ENCODE data around the gene RECK. TPM values are rescaled to one million over a fixed set of nuclear protein-coding genes. Genes with fewer than 3 reads are reported as not detected.
A peak's percentile ranks its signal among the peaks of the same experiment; 100 is the strongest.

The RECK gene
- total RNA-seq, 1 donor from 2014 or later = 11.7 TPM

DNA sequence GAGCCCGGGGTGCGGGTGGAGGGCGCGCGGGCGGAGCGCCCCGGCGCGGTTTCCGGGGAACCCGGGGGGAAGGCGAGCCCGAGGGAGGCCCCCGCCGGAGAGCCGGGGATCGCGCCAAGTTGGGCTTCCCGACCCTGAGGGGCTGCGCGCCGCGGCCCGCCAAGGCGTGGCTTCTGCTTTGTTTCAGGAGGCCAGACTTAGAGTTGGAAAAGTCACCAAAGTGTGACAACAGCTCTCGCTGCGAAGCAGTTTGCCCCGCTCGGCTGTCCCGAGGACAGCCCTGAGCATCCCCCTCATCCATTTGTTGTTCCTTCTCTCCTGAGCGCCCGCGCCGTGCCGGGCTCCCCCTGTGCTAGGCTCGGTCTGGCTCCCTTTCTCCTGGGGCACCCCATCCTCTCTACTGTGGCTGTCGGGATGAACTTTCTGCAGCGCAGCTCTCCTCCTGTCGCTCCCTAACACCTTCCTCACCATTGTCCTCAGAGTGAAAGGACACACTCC, 100.2 kb downstream of the RECK start:
- H3K27me3 Mint-ChIP-seq = peaks cover 56% of the 10 kb centered on the region
- H3K27ac Mint-ChIP-seq = peak overlapping the region; percentile 82
- peaks cover 22% of the 10 kb centered on the region for H3K4me1 Mint-ChIP-seq (ENCODE audit: unreplicated experiment)
- H3K36me3 Mint-ChIP-seq = no peaks in the 10 kb centered on the region
- H3K4me3 Mint-ChIP-seq = peak overlapping the region; percentile 94
- TF ChIP-seq, protein P1, sequence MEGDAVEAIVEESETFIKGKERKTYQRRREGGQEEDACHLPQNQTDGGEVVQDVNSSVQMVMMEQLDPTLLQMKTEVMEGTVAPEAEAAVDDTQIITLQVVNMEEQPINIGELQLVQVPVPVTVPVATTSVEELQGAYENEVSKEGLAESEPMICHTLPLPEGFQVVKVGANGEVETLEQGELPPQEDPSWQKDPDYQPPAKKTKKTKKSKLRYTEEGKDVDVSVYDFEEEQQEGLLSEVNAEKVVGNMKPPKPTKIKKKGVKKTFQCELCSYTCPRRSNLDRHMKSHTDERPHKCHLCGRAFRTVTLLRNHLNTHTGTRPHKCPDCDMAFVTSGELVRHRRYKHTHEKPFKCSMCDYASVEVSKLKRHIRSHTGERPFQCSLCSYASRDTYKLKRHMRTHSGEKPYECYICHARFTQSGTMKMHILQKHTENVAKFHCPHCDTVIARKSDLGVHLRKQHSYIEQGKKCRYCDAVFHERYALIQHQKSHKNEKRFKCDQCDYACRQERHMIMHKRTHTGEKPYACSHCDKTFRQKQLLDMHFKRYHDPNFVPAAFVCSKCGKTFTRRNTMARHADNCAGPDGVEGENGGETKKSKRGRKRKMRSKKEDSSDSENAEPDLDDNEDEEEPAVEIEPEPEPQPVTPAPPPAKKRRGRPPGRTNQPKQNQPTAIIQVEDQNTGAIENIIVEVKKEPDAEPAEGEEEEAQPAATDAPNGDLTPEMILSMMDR (conservative IDR thresholded peaks at IDR 0.05) = no peak
- no peak for DNase-seq (ENCODE audit: extremely low spot score, unreplicated experiment)
- no peaks in the 10 kb centered on the region for H3K9me3 Mint-ChIP-seq

DNA sequence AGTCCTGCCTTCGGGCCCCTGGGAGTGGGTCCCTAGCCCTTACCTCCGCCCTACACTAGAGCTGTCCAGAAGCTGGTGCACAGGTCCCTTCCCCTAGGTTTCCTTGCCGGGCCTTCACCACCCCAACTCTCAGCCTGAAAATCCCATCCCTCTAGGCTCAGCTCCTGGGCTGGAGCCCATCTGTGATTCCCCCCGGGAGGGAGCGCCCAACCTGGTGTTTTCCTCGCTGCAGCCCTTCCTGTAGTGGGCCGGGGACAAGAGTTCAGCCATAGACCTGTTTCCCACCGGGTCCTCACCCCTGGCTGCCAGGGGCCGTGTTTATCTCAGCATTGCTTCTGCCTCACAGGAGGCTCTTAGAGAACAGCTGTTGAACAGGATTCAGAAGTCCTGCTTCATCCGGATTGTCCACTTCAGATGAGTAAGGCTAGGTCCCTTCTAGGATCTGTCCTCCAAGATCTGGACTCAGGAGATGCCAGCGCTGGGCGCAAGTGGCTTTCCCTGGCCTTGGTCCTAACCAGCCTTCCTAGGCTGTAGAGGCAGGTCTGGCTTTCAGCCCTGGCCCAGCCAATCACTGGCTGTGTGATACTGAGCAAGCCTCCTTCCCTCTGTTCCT, 100.8 kb downstream of the RECK start:
- peaks cover 26% of the 10 kb centered on the region for H3K4me1 Mint-ChIP-seq (ENCODE audit: unreplicated experiment)
- no peaks in the 10 kb centered on the region for H3K9me3 Mint-ChIP-seq
- TF ChIP-seq, protein P1 (conservative IDR thresholded peaks at IDR 0.05) = no peak
- no peak for DNase-seq (ENCODE audit: extremely low spot score, unreplicated experiment)
- peaks cover 53% of the 10 kb centered on the region for H3K27me3 Mint-ChIP-seq
- H3K27ac Mint-ChIP-seq = peak overlapping the region; percentile 82
- no peaks in the 10 kb centered on the region for H3K36me3 Mint-ChIP-seq
- H3K4me3 Mint-ChIP-seq = peak overlapping the region; percentile 94

DNA sequence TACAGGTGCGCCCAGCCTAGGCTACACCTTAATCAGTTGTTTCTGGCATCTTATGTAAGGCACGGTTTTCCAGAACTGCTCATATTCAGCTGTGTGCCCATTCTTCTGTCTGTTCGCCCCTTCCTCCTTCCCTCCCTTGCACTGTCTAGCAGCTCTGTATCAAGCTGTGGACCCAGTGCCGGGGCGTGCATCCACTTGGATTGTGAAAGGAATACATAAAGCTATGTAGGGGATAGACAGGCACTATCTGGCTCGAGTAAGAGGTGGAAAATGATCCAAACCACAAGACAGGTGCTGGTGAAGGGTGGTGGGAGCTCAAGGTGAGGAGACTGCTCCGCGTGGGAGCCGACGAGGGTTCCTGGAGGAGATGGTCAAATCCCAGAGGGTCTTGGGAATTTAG, 101.8 kb downstream of the RECK start:
- Mint-ChIP-seq H3K4me3 (peak overlapping the region; percentile 33), H3K4me1 (ENCODE audit: unreplicated experiment) (peaks cover 26% of the 10 kb centered on the region), H3K27me3 (peaks cover 50% of the 10 kb centered on the region), H3K27ac (no peak overlapping the region), H3K36me3 (no peaks in the 10 kb centered on the region), H3K9me3 (no peaks in the 10 kb centered on the region)
- DNase-seq (ENCODE audit: extremely low spot score, unreplicated experiment) = no peak
- TF ChIP-seq, protein P1 (conservative IDR thresholded peaks at IDR 0.05) = no peak

DNA sequence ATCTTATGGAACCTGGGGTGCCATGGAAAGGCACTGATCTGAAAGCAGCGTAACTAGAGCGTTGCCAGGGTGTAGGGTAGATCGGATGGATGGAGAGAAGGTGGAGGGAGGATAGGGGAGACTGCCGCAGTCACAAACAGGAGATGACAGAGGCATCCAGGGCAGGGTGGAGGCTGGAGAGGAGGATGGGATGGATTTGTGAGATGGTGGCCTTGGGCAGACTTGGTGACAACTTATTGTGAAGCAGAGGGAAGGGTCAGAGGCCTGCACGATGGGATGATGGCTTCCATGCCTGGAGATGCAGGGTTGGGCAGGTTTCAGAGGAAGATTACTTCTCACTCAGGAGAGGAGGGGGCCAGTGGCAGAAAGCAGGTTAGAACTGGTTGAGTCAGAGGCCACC, 102.2 kb downstream of the RECK start:
- H3K27me3 Mint-ChIP-seq = peaks cover 46% of the 10 kb centered on the region
- H3K4me3 Mint-ChIP-seq = no peak overlapping the region
- no peaks in the 10 kb centered on the region for H3K36me3 Mint-ChIP-seq
- no peak overlapping the region for H3K27ac Mint-ChIP-seq
- peaks cover 26% of the 10 kb centered on the region for H3K4me1 Mint-ChIP-seq (ENCODE audit: unreplicated experiment)
- no peaks in the 10 kb centered on the region for H3K9me3 Mint-ChIP-seq
- TF ChIP-seq, protein P1 (conservative IDR thresholded peaks at IDR 0.05) = no peak
- DNase-seq (ENCODE audit: extremely low spot score, unreplicated experiment) = no peak

DNA sequence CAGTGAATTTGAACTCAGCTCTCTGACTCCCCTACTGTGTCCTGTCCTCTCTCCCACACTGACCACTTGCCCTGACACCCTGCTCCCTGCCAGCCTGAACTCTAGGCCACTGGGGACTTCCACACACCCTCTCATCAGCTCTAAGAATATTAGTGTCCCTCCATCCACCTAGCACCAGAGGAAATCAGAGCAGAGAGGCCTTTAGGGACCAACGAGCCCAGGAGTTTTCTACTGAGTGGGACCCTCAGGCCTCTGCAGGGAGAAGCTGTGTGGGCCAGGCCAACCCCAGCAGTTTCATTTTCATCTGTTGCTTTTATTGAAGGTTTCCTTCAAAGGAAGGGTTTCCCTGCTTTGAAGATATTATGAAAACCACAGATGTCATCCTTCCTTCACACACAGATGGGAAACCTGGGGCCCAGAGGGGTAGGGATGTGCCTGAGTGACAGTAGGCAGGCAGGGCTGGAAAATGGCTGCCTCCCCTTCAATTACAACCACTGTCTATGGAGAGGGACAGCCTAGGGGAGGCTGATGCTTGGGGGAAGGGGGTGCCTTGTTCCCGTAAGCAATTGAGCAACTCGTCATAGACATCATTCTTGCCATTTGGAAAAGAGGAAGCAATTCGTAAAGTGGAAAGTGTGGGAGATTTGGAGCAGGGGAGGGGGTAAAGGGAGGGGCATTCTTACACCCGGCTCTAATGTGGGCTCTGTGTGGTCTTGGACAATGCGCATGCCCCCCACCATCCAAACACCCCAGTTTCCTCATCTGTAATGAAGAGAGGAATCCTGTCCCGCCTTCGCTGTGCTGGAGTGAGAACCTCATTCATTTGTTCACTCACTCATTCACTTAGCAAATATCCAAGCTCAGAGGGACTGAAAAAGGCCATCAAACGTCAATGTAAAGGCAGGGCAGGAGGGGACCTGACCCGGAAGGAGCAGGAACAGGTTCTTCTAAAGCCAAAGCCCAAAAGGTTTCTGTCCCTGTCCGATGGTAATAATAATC, 103.7 kb downstream of the RECK start:
- Mint-ChIP-seq H3K4me3 (no peak overlapping the region), H3K27me3 (peaks cover 35% of the 10 kb centered on the region), H3K27ac (peak overlapping the region; percentile 21), H3K9me3 (peaks cover 2% of the 10 kb centered on the region), H3K36me3 (peaks cover 2% of the 10 kb centered on the region), H3K4me1 (ENCODE audit: unreplicated experiment) (peaks cover 26% of the 10 kb centered on the region)
- DNase-seq (ENCODE audit: extremely low spot score, unreplicated experiment) = no peak
- TF ChIP-seq, protein P1 (conservative IDR thresholded peaks at IDR 0.05) = no peak

Measured in type B pancreatic cell (in vitro differentiated cells).